Progenitor cell of endocrine pancreas (in vitro differentiated cells): ENCODE measurements around the gene MADCAM1. TPM values are rescaled to one million over a fixed set of nuclear protein-coding genes. Genes with fewer than 3 reads are reported as not detected.

Source experiments
- DNase-seq: peaks from one replicate; pipeline ENCODE4 v3.0.0; 2021; ENCODE audit warnings: low spot score; ENCODE audit not compliant: unreplicated experiment
- H3K27ac Mint-ChIP-seq: 2 replicates; pipeline ENCODE4 v1.8.0; 2021; ENCODE audit warnings: mild to moderate bottlenecking, moderate library complexity, mixed read lengths
- H3K27me3 Mint-ChIP-seq: 2 replicates; pipeline ENCODE4 v1.8.0; 2021; ENCODE audit warnings: mixed read lengths
- H3K36me3 Mint-ChIP-seq: 2 replicates; pipeline ENCODE4 v1.8.0; 2022; ENCODE audit warnings: mixed read lengths; ENCODE audit not compliant: insufficient read depth
- H3K4me1 Mint-ChIP-seq: 2 replicates; pipeline ENCODE4 v1.8.0; 2021; ENCODE audit warnings: low read depth, mixed read lengths
- H3K4me3 Mint-ChIP-seq: 2 replicates; pipeline ENCODE4 v1.8.0; 2021; ENCODE audit warnings: low read depth, mild to moderate bottlenecking, moderate library complexity, mixed read lengths
- H3K9me3 Mint-ChIP-seq: 2 replicates; pipeline ENCODE4 v1.8.0; 2021; ENCODE audit warnings: low read depth, mixed read lengths
- total RNA-seq: library from RNA; stranded (reverse); gene quantifications from 2 replicates; pipeline ENCODE4 v1.2.1, GENCODE V29; 2021
- TF ChIP-seq, protein P1 (sequence below): fragments of 200-600 bp; sonication (generic); IDR thresholded peaks from one replicate; pipeline ENCODE4 v1.5.0; 2021; ENCODE audit warnings: antibody characterized with exemption, mild to moderate bottlenecking; ENCODE audit not compliant: unreplicated experiment

The MADCAM1 gene
- total RNA-seq, 1 donor from 2014 or later = 0.77 TPM

DNA sequence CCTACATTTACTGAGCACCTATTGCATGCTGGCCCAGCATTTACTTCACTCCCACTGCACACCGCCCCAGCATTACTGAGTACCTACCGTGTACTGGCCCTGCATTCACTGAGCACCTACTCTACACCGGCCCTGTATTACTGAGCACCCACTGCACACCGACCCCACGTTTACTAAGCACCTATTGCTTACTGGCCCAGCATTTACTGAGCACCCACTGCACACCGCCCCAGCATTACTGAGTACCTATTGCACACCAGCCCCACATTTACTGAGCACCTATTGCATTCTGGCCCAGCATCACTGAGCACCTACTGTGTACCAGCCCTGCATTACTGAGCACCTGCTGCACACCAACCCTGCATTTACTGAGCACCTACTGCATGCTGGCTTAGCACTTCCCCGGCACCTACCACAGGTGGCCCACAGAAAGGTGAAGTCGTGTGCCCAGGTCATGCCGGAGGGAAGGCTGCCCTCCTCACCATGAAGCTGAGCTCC is 17.9 kb downstream of the MADCAM1 start:
- no peak for DNase-seq
- H3K9me3 Mint-ChIP-seq = no peaks in the 10 kb centered on the region
- H3K27me3 Mint-ChIP-seq = peaks cover 15% of the 10 kb centered on the region
- no peak overlapping the region for H3K27ac Mint-ChIP-seq
- H3K36me3 Mint-ChIP-seq = peaks cover 7% of the 10 kb centered on the region
- TF ChIP-seq, protein P1, sequence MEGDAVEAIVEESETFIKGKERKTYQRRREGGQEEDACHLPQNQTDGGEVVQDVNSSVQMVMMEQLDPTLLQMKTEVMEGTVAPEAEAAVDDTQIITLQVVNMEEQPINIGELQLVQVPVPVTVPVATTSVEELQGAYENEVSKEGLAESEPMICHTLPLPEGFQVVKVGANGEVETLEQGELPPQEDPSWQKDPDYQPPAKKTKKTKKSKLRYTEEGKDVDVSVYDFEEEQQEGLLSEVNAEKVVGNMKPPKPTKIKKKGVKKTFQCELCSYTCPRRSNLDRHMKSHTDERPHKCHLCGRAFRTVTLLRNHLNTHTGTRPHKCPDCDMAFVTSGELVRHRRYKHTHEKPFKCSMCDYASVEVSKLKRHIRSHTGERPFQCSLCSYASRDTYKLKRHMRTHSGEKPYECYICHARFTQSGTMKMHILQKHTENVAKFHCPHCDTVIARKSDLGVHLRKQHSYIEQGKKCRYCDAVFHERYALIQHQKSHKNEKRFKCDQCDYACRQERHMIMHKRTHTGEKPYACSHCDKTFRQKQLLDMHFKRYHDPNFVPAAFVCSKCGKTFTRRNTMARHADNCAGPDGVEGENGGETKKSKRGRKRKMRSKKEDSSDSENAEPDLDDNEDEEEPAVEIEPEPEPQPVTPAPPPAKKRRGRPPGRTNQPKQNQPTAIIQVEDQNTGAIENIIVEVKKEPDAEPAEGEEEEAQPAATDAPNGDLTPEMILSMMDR = no peak
- H3K4me3 Mint-ChIP-seq = no peak overlapping the region
- H3K4me1 Mint-ChIP-seq = peaks cover 11% of the 10 kb centered on the region

DNA sequence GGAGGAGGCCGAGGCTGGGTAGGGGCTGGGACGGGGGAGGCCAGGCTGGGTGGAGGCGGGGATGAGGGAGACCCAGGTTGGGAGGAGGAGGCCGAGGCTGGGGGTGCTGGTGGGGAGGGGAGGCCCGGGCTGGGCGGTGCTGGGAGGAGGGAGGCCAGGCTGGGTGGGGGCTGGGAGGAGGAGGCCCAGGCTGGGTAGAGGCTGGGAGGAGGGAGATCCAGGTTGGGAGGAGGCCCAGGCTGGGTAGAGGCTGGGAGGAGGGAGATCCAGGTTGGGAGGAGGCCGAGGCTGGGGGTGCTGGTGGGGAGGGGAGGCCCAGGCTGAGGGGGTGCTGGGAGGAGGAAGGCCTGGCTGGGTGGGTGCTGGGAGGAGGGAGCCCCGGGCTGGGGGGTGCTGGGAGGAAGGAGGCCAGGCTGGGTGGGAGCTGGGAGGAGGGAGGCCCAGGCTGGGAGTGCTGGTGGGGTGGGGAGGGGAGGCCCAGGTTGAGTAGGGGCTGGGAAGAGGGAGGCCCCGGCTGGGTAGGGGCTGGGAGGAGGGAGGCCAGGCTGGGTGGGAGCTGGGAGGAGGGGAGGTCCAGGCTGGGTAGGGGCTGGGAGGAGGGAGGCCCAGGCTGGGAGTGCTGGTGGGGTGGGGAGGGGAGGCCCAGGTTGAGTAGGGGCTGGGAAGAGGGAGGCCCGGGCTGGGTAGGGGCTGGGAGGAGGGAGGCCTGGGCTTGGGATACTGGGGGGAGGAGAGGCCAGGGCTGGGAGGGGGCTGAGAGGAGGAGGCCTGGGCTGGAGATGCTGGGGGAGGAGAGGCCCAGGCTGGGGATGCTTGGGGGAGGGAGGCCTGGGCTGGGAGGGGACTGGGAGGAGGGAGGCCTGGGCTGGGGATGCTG is 21.7 kb downstream of the MADCAM1 start:
- DNase-seq = no peak
- Mint-ChIP-seq H3K27me3 (peaks cover 12% of the 10 kb centered on the region), H3K9me3 (no peaks in the 10 kb centered on the region), H3K4me1 (peaks cover 7% of the 10 kb centered on the region), H3K27ac (no peak overlapping the region), H3K4me3 (no peak overlapping the region), H3K36me3 (peaks cover 11% of the 10 kb centered on the region)
- TF ChIP-seq, protein P1 = no peak

DNA sequence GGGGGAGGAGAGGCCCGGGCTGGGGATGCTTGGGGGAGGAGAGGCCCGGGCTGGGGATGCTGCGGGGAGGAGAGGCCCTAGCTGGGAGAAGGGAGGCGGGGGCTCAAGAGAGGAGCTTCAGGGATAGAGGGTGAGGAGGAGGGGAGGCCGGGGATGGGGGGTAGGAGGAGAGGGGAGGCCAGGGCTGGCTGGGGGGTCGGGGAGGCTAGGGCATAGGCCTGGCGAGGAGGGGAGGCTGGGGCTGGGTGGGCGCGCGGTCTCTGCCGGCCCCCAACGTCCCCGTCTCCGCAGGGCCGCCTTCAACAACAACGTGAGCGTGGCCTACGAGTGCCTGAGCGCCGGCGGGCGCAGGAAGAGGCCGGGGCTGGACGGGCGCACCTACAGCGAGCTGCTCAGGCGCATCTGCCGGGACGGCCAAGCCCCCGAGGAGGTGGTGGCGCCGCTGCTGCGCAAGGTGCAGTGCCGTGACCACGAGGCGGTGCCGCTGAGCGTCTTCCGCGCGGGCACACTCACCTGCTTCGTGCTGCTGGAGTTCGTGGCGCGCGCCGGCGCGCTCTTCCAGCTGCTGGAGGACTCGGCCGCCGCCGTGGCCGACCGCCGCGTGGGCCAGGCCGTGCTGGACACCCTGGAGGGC is 22.4 kb downstream of the MADCAM1 start:
- Mint-ChIP-seq H3K9me3 (no peaks in the 10 kb centered on the region), H3K27me3 (peaks cover 12% of the 10 kb centered on the region), H3K27ac (no peak overlapping the region), H3K4me1 (peaks cover 7% of the 10 kb centered on the region), H3K4me3 (no peak overlapping the region), H3K36me3 (peaks cover 11% of the 10 kb centered on the region)
- TF ChIP-seq, protein P1 = peak; percentile 25
- DNase-seq = no peak

DNA sequence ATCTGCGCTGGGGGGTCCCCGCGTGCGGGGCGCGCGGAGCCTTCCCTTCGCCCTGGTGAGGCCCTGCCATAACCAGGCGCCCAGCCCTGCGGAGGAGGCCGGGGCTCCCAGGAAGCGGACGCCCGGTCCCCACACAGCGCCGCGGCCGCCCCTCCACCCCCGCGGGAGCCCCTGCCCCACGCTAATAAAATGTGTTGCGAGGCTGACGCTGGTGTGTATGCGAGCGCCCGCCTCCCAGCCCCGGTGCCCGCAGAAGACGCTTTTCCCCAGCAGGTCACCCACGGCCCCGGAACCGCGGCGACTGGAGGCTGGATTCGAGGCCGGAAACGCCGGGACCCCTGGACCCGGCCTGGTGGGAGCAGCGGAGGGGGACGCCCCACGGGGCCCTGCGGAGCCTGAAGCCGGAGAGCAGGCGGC is 23.2 kb downstream of the MADCAM1 start:
- Mint-ChIP-seq H3K36me3 (peaks cover 6% of the 10 kb centered on the region), H3K9me3 (no peaks in the 10 kb centered on the region), H3K4me1 (peaks cover 7% of the 10 kb centered on the region), H3K4me3 (no peak overlapping the region), H3K27ac (no peak overlapping the region), H3K27me3 (peaks cover 8% of the 10 kb centered on the region)
- TF ChIP-seq, protein P1 = no peak
- DNase-seq = no peak

DNA sequence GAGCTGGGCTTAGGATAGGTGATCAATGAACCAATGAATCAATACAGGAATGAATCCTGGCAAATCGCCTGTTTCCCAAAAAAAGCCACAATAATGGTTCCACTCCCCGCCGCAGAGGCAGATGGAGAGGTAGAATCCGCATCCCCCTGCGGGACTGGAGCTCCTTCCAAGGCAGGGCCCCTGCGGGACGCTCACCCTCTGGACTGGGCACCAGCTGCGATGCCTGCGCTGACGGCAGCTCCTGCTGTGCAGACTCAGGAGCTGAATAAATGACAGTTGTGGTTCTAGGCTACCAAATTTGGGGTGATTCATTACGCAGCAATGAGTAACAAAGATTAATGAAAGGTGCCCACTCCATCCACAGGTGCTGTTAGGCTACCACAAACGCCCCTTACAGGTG is 26.4 kb downstream of the MADCAM1 start:
- no peak overlapping the region for H3K4me3 Mint-ChIP-seq
- TF ChIP-seq, protein P1 = no peak

More for the DNA sequence above, 26.4 kb downstream of the MADCAM1 start:
- Mint-ChIP-seq H3K36me3 (peaks cover 4% of the 10 kb centered on the region), H3K9me3 (no peaks in the 10 kb centered on the region), H3K27ac (no peak overlapping the region), H3K4me1 (no peaks in the 10 kb centered on the region), H3K27me3 (peaks cover 16% of the 10 kb centered on the region)
- no peak for DNase-seq
